GM12864 (cell line): ENCODE data around the gene ADCY9.
"Not testable (repeated sequence)": the region's sequence is repeated elsewhere in the genome, so short reads cannot be mapped to it uniquely, and the experiment has no call there.

ENCODE experiments used
- DNase-seq: peaks from one replicate; pipeline ENCODE4 v3.0.0-alpha.2; 2011; ENCODE audit warnings: low read depth
- H3K4me3 ChIP-seq: 2 replicates; pipeline ENCODE4 v1.5.1; 2011; ENCODE audit warnings: mild to moderate bottlenecking, low read depth, low read length, control low read depth
- TF ChIP-seq, protein P1 (sequence below): IDR thresholded peaks from 2 replicates; pipeline ENCODE4 v1.5.1; 2011; ENCODE audit warnings: low read depth, mild to moderate bottlenecking, moderate library complexity, low read length, control low read depth, inconsistent platforms; ENCODE audit errors: missing control alignments

The ADCY9 gene

GRCh38 chr16:4081047-4081446, 35.2 kb downstream of the ADCY9 start:
- H3K4me3 ChIP-seq = no peak overlapping the region
- TF ChIP-seq, protein P1, sequence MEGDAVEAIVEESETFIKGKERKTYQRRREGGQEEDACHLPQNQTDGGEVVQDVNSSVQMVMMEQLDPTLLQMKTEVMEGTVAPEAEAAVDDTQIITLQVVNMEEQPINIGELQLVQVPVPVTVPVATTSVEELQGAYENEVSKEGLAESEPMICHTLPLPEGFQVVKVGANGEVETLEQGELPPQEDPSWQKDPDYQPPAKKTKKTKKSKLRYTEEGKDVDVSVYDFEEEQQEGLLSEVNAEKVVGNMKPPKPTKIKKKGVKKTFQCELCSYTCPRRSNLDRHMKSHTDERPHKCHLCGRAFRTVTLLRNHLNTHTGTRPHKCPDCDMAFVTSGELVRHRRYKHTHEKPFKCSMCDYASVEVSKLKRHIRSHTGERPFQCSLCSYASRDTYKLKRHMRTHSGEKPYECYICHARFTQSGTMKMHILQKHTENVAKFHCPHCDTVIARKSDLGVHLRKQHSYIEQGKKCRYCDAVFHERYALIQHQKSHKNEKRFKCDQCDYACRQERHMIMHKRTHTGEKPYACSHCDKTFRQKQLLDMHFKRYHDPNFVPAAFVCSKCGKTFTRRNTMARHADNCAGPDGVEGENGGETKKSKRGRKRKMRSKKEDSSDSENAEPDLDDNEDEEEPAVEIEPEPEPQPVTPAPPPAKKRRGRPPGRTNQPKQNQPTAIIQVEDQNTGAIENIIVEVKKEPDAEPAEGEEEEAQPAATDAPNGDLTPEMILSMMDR = no peak
- no peak for DNase-seq

DNA sequence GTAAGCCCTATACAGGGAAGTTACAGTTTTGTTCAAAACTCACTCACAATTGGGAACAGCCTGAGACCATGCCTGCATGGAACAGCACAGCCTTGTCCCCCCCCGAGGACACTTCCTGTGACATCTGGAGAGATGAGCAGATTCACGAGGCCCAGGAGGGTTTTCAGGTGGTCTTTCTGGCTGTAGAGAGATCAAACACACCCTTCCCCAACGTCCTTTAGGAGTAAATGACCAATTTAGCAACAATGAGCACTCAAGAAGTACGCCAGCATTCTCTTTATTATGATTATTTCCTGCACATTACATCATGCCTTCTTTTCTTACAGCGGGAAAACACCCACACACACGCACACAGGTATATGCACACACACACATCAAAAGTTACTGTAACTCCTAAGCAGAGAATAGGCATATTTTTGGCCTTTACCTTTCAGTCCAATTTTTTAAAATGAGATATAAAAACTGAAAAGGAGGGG, 39.0 kb downstream of the ADCY9 start:
- TF ChIP-seq, protein P1 = no peak
- DNase-seq = no peak
- H3K4me3 ChIP-seq = no peak overlapping the region

DNA sequence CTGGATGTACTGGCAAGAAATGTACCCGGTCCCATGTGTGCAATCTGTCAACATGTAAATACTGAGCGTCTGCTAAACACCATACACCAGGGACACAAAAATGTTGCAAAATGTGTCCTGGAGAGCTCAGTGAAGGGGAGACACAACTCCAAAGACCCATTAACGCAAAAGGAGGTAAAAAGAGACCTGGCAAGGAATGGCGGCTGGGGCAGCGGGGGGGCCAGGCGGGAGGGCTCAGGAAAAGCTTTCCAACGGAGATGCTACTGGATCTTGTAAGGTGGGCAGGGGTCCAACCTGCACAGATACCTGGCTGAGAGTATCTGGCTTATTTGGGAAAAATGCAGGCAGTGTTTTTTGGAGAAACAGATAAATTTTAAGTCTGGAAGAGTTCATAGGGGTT, 40.7 kb downstream of the ADCY9 start:
- TF ChIP-seq, protein P1 = no peak
- DNase-seq = no peak
- H3K4me3 ChIP-seq = no peak overlapping the region

DNA sequence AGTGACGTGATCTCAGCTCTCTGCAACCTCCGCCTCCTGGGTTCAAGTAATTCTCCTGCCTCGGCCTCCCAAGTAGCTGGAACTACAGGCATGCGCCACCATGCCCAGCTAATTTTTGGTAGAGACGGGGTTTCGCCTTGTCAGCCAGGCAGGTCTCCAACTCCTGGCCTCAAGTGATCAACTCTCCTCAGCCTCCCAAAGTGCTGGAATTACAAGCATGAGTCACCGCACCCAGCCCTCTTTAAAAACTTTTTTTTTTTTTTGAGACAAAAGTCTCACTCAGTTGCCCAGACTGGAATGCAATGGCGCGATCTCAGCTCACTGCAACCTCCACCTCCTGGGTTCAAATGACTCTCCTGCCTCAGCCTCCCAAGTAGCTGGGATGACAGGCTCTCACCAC, 43.1 kb downstream of the ADCY9 start:
- not testable (repeated sequence) for DNase-seq, H3K4me3 ChIP-seq

DNA sequence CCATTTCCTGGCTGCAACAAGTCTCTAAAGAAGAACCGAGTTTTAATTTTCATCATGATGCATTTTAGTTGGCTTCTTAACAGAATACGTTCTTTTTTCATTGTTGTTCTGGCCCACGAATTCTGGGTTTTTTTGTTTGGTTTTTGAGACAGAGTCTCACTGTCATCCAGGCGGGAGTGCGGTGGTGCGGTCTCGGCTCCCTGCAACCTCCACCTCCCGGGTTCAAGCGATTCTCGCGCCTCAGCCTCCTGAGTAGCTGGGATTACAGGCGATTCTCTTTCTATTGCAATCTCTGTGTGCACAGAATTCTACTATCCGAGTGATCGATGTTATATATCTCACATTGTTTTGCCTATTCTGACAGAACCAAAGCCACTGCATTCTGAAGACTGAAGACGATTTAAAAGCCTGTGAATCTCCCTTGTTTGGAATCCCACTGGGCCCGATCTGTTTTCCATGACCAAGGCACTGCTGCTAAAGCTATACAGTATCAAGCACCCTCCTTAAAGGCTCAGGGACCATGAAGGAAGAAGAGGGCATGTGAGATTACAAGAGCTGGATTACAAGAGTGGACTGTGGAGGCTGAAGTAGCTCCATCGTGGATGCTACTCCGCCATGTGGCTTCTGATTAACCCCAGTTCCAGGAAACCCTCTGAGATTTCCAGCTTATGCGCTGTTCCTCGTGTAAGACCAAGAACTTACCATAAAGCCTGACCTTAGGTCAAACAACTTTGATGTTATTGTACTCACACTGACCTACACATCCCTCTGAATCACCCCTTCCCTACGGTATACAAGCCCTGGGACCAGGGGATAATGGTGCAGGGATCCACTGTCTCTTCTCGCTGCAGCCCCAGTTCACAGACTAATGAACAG, 44.3 kb downstream of the ADCY9 start:
- DNase-seq = no peak
- no peak overlapping the region for H3K4me3 ChIP-seq
- TF ChIP-seq, protein P1 = no peak

DNA sequence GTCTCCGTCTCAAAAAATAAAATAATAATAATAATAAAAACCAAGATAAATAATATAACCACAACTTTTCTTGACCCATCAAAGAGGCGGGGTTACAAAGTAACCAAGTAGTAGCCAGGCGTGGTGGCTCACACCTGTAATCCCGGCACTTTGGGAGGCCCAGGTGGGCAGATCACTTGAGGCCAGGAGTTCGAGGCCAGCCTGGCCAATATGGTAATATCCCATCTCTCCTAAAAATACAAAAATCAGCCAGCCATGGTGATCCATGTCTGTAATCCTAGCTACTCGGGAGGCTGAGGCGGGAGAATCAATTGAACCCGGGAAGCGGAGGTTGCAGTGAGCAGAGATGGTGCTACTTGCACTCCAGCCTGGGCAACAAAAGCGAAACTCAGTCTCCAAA, 45.3 kb downstream of the ADCY9 start:
- TF ChIP-seq, protein P1 = no peak
- no peak for DNase-seq
- H3K4me3 ChIP-seq = no peak overlapping the region

DNA sequence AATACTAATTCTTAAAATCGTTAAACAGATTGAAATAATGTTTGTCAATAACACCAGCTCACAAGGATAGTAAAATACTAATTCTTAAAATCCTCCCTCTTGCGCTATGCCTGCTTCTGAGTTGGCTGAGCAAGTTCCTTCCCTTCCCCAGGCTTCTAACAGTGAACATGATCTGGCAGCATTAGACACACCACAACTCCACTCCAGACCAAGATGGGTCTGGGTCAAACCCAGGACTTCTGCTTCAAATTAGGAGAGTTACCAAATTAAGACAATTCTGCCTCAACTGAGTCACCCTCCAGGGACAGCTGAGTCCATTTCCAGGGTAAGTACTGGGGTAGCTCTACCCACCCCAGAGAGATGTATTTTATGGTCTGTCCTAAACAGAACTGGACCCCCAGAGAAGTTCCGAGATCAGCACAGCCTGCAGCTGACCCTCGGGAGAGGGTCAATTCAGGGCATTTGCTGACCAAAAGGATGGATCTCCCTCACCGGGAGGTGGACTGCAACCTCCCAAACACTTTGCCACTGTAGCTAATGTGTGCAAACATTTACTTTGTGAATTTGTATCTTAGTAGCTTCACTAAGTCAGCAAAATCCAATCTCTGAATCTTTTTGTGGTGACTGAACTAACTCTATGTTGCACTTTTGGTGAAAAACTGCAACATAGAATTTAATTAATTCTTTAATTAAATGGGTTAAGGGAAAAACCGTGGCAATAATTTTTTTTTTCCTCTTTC, 48.8 kb downstream of the ADCY9 start:
- TF ChIP-seq, protein P1 = no peak
- no peak for DNase-seq
- H3K4me3 ChIP-seq = no peak overlapping the region
